HUES6 (cell line): ENCODE results near the gene GFRA1.

Experiments used
- H3K27ac ChIP-seq: 2 replicates; pipeline ENCODE4 v1.7.0; 2013; ENCODE audit warnings: low read depth, mild to moderate bottlenecking, low read length, inconsistent platforms
- H3K27me3 ChIP-seq: 2 replicates; pipeline ENCODE4 v1.6.1; 2013; ENCODE audit warnings: low read length; ENCODE audit not compliant: control insufficient read depth, insufficient read depth
- H3K36me3 ChIP-seq: 2 replicates; pipeline ENCODE4 v1.6.1; 2013; ENCODE audit warnings: low read length; ENCODE audit not compliant: control insufficient read depth, insufficient read depth
- H3K4me1 ChIP-seq: 2 replicates; pipeline ENCODE4 v1.6.1; 2013; ENCODE audit warnings: low read length; ENCODE audit not compliant: control insufficient read depth, insufficient read depth
- H3K4me3 ChIP-seq: 2 replicates; pipeline ENCODE4 v1.5.1; 2013; ENCODE audit warnings: low read depth, low read length
- H3K9ac ChIP-seq: one replicate; pipeline ENCODE4 v1.6.1; 2013; ENCODE audit warnings: mild to moderate bottlenecking, low read length
- H3K9me3 ChIP-seq: 2 replicates; pipeline ENCODE4 v1.6.1; 2013; ENCODE audit warnings: low read depth, low read length; ENCODE audit not compliant: control insufficient read depth, insufficient read depth

Gene GFRA1

DNA sequence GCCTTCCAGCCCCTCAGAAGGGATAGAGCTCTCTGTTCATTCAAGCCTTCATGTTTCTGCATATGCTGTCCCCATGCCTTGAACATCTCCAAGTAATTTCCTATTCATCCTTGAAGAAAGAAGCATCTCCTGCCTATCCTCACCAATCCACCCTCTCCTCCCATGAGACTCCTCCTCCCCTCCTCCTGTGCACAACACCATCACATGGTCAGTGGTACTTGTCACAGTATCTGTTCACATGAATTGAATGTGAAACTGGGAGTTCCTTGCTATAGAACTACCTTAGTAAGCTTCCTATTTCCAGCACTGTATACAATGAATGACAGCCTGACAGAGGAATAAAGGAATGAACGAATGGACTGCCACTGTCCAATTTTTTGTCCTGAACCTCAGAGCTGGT lies 115.5 kb downstream of the GFRA1 start:
- Histone ChIP-seq H3K4me3 (no peak overlapping the region), H3K27me3 (no peaks in the 10 kb centered on the region), H3K27ac (no peak overlapping the region), H3K9me3 (0 out of 2 replicates have a peak, but pooled peaks cover 7% of the 10 kb centered on the region), H3K36me3 (no peaks in the 10 kb centered on the region), H3K4me1 (no peaks in the 10 kb centered on the region), H3K9ac (no peak overlapping the region)

DNA sequence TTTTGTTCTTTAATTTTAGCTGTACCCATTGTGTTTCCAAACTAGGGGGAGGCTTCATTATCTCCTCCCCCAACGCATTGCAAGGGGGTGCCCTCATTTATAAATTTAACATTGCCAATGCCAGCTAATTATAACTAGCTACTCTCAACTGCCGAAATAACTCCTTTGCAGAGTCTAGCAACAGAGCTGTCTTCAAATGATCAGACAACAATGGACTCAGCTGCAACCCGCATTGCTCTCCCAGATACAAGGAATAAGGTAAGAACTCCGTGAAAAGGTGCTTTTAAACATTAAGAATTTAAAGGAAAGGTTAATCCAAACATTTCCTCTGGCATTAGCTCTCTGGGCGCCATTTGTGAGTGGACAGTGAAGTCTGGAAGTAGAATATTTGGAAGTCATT lies 116.2 kb downstream of the GFRA1 start:
- H3K36me3 ChIP-seq, result no peaks in the 10 kb centered on the region

DNA sequence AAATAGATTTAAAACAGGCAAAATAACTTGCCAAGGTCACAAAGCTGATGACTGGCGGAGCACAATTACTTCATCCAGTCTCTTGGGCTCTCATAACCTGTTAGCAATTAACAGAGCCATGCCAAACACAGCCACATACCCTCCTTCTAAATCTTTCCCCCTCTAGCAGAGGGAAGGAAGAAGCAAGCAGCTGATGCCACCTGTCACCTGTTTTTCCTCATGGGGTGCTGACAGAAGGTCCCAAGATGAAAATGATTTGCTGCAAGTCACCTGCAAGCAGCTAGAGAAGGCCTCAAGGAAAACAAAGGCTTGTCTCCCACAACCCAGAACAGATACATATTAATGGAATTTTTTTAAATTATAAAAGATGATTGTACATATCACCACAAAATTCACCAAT lies 117.8 kb downstream of the GFRA1 start:
- no peaks in the 10 kb centered on the region for H3K36me3 ChIP-seq
- H3K27me3 ChIP-seq, result no peaks in the 10 kb centered on the region
- no peak overlapping the region for H3K27ac ChIP-seq
- H3K9me3 ChIP-seq, result no peaks in the 10 kb centered on the region
- no peak overlapping the region for H3K9ac ChIP-seq
- H3K4me1 ChIP-seq, result no peaks in the 10 kb centered on the region
- H3K4me3 ChIP-seq, result no peak overlapping the region

More for the DNA sequence above, 116.2 kb downstream of the GFRA1 start:
- Histone ChIP-seq H3K4me3 (no peak overlapping the region), H3K4me1 (no peaks in the 10 kb centered on the region), H3K27me3 (no peaks in the 10 kb centered on the region), H3K9me3 (0 out of 2 replicates have a peak, but pooled peaks cover 7% of the 10 kb centered on the region), H3K27ac (no peak overlapping the region), H3K9ac (no peak overlapping the region)

DNA sequence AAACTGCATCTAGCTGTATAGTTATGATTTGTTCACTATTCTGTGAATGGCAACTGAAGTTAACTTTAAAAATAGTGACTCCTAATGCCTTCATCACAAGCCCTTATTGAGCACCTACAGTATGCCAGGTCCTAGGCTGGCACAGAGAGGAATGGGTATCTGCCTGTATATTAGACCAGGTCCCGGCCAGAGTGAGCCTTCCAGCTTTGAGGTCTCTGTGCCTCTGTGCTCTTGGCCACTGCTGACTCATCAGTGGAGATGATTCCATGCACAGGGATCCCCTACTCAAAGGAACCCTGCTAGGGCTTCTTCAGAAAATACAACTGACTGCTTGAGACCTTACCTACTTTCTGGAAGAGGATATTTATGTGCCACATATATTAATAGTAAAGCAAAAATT lies 118.4 kb downstream of the GFRA1 start:
- H3K4me3 ChIP-seq, result no peak overlapping the region
- no peaks in the 10 kb centered on the region for H3K36me3 ChIP-seq
- H3K4me1 ChIP-seq, result no peaks in the 10 kb centered on the region
- H3K9me3 ChIP-seq, result no peaks in the 10 kb centered on the region
- no peaks in the 10 kb centered on the region for H3K27me3 ChIP-seq
- H3K27ac ChIP-seq, result no peak overlapping the region
- H3K9ac ChIP-seq, result no peak overlapping the region

DNA sequence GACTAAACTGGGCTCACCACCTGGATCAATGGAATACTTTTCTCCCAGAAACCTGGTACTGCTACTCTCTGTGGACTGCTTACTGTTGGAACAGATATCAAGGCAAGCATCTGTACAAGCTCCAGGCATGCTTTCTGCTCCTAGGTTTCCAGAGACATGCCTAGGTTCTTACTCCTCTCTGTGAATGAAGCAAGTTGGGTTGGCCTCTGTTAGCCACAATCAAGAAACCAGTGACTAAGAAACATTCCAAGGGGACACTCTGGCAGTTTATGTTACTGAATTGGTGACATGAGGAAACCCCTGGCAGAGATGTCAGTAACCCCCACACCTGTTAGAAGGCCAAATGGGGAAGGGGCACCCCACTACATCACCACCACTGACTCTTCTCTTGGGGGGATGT lies 121.9 kb downstream of the GFRA1 start:
- no peak overlapping the region for H3K4me3 ChIP-seq
- no peaks in the 10 kb centered on the region for H3K9me3 ChIP-seq
- H3K36me3 ChIP-seq, result no peaks in the 10 kb centered on the region
- no peak overlapping the region for H3K9ac ChIP-seq
- H3K27me3 ChIP-seq, result no peaks in the 10 kb centered on the region
- H3K4me1 ChIP-seq, result 0 out of 2 replicates have a peak, but pooled peaks cover 4% of the 10 kb centered on the region
- H3K27ac ChIP-seq, result no peak overlapping the region

DNA sequence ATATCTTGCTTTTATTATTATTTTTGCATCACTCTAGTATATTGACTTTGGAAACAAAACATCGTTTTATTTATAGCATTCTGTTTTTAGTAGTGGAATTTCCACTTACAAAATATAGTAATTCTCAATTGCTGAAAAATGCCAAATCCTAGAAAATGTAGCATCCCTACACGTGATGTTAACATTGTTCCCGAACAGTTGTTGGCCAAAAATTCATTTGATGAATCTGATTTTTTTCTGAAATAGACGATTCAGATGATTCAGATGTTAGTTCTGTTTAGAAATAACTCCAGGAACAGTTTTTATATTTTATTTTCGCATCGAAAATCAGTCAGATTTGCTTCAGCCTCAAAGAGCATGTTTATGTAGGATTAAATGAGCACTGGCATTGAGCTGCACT lies 122.4 kb downstream of the GFRA1 start:
- no peaks in the 10 kb centered on the region for H3K9me3 ChIP-seq
- H3K4me3 ChIP-seq, result no peak overlapping the region
- H3K27me3 ChIP-seq, result no peaks in the 10 kb centered on the region
- no peak overlapping the region for H3K9ac ChIP-seq
- no peaks in the 10 kb centered on the region for H3K36me3 ChIP-seq
- H3K4me1 ChIP-seq, result 0 out of 2 replicates have a peak, but pooled peaks cover 4% of the 10 kb centered on the region
- H3K27ac ChIP-seq, result no peak overlapping the region

DNA sequence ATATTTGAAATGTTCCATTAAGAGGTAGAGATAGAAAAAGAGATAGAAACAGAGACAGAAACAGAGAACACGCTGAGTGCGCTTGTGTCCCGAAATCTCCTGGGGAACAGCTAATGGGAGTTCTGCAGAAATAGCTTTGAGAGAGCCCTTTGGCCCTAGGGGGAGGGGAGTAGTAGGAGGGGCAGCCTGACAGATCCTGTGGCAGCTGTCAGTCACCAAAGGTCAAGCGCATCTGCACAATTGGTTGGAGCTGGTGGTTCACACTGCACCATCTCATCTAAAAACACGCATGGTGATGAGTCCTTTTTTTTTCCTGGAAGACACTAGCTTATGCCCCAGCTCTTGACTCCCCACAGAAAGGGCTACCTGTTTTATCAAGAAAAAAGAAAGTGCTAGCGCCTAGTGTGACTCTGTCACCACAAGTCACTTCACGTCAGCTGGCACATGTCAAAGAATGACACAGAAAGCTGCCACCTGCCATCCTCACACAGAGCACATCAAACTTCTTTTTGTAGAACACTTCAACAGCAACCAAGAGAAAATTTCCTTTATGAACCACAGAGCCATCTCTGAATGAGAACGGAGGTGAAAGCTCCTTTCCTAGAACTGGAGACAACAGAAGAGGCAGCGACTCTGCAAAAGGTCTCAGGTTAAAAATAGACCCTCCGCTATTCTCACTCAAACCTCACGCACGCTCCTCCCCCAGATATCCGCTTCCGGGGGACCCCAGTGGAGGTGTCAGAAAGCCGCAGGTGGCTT lies 125.7 kb downstream of the GFRA1 start:
- H3K27ac ChIP-seq, result no peak overlapping the region
- no peak overlapping the region for H3K4me3 ChIP-seq
- no peaks in the 10 kb centered on the region for H3K27me3 ChIP-seq
- no peaks in the 10 kb centered on the region for H3K9me3 ChIP-seq
- no peak overlapping the region for H3K9ac ChIP-seq
- H3K4me1 ChIP-seq, result 0 out of 2 replicates have a peak, but pooled peaks cover 4% of the 10 kb centered on the region
- no peaks in the 10 kb centered on the region for H3K36me3 ChIP-seq

DNA sequence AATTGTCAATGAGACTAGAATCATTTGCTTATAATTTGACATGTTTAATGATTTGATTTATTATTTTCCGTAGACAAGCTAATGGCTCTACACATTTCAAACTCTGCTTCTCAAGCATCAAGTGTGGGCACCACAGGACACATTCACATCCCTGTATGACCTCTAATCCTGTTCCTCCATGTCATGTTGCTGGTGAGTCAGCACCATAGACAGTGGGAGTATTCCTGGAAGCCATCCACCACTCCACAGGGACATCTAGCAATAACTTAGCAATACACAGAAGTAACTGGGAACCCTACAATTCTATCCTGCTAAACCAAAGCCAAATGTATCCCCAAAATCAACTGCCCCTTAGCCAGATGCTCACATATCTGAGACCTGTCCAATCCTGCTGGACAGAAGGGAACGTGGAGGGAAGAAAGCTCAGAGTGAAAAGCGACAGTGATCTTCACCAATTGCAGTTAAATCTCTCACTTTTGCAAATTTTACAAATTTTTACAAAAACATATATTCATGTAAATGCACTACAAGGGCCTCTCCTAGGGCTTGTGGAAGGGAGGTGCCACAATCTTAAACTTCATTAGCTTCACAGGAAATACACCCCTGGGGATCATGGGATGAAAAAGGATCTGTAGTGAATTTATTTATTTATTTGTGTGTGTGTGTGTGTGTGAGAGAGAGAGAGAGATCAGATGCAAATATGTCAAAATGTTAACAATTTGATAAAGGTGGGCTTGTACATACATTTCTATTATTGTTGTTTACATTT lies 126.5 kb downstream of the GFRA1 start:
- H3K4me1 ChIP-seq, result 0 out of 2 replicates have a peak, but pooled peaks cover 4% of the 10 kb centered on the region
- no peak overlapping the region for H3K4me3 ChIP-seq
- no peak overlapping the region for H3K9ac ChIP-seq
- no peaks in the 10 kb centered on the region for H3K9me3 ChIP-seq
- no peaks in the 10 kb centered on the region for H3K36me3 ChIP-seq
- no peaks in the 10 kb centered on the region for H3K27me3 ChIP-seq
- no peak overlapping the region for H3K27ac ChIP-seq

DNA sequence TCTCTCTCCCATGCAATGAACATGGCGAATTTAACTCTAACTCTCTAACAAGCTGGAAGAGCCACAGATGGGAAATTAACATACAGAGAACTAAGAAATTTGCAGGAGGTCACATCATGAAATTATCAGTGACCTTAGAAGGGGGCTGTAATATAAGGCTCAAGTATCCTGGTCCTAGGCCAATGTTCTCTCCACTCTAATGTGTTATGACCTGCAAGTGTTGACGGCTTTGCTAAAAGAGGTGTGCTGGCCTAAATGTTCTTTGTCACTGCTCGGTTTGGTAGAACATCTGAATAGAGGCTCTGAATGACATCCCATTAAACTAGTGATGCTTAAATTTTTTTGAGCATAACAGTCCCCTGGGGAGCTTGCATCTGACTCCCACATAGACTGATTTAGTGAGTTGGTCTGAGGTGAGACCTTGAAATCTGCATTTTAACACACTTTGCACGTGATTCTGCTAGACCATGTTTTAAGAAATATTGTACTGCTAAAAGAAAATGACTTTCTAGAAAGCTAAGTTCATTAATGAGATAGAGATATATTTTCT lies 129.3 kb downstream of the GFRA1 start:
- H3K9me3 ChIP-seq, result no peaks in the 10 kb centered on the region
- H3K9ac ChIP-seq, result no peak overlapping the region
- H3K4me3 ChIP-seq, result no peak overlapping the region
- H3K4me1 ChIP-seq, result 0 out of 2 replicates have a peak, but pooled peaks cover 4% of the 10 kb centered on the region
- no peaks in the 10 kb centered on the region for H3K27me3 ChIP-seq
- H3K27ac ChIP-seq, result no peak overlapping the region
- no peaks in the 10 kb centered on the region for H3K36me3 ChIP-seq

DNA sequence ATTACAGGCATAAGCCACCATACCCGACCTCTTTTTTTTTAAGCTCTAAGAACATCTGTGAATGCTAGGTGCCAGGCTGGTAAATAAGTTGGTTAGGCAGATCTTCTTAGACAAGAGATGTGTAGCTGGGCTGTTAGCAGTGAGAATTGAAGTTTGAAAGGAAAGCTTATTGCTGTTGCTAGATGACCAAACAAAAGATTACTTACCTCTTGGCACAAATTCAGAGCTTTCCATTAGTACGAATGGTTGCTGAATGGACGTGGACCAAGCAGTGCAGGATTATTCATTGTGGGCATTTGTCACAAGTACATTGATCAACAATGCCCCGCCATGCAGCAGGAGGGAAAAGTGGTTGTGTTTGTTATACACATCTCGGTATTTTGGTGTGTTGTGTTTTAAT lies 131.2 kb downstream of the GFRA1 start:
- no peaks in the 10 kb centered on the region for H3K36me3 ChIP-seq
- H3K4me1 ChIP-seq, result no peaks in the 10 kb centered on the region
- H3K27me3 ChIP-seq, result no peaks in the 10 kb centered on the region
- H3K9me3 ChIP-seq, result no peaks in the 10 kb centered on the region
- no peak overlapping the region for H3K9ac ChIP-seq
- no peak overlapping the region for H3K4me3 ChIP-seq
- no peak overlapping the region for H3K27ac ChIP-seq

DNA sequence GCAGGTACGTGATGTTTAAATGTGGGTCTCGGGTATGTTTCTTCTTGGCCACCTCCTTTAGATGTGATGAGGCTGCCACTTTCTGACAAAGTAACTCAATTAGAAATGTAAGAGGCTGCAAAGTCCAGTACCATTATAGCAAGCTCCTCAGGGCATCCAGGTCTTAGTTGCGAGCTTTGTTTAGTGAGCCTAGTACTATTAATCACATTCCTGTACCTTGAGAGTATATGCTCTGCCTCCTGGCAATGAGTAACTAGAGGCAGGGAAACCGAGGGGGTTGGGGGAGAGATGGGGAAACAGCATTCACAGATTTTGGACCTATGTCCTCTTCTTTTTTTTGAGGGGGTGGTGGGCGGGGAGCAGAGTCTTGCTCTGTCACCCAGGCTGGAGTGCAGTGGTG lies 131.8 kb downstream of the GFRA1 start:
- Histone ChIP-seq H3K27me3 (no peaks in the 10 kb centered on the region), H3K4me1 (no peaks in the 10 kb centered on the region), H3K9ac (no peak overlapping the region), H3K9me3 (no peaks in the 10 kb centered on the region), H3K27ac (no peak overlapping the region), H3K4me3 (no peak overlapping the region), H3K36me3 (no peaks in the 10 kb centered on the region)
